ENCODE results near the gene FXYD7.

GRCh38 chr19:35166100-35167063 is 23.3 kb downstream of the FXYD7 start:
- TF ChIP-seq CTCF (IDR thresholded peaks at IDR 0.05) (no peak), POLR2A (IDR thresholded peaks at IDR 0.05) (no peak)

All from lower leg skin (tissue), 3 donors.